WTC11 (cell line): Measurements from ENCODE around the gene CACNG7.

Experiments
- ATF2 ChIP-seq: sonication (generic); formaldehyde crosslinking; IDR thresholded peaks from 2 replicates; pipeline ENCODE4 v1.8.1; 2022; ENCODE audit warnings: low read depth, missing genetic modification reagents, borderline replicate concordance
- ATF6 ChIP-seq: sonication (generic); formaldehyde crosslinking; IDR thresholded peaks from 2 replicates; pipeline ENCODE4 v1.8.1; 2023; ENCODE audit warnings: mild to moderate bottlenecking, missing genetic modification reagents
- CDX4 ChIP-seq: fragments of 250-450 bp; sonication (Bioruptor Pico); IDR thresholded peaks from 2 replicates; pipeline ENCODE4 v1.9.0; 2021; ENCODE audit warnings: moderate library complexity, mild to moderate bottlenecking, inconsistent platforms, borderline replicate concordance
- CTCF ChIP-seq: fragments of 200-600 bp; IDR thresholded peaks from 2 replicates; pipeline ENCODE4 v1.8.0; 2022; ENCODE audit warnings: antibody characterized with exemption
- GABPB1 ChIP-seq: sonication (generic); formaldehyde crosslinking; IDR thresholded peaks from 2 replicates; pipeline ENCODE4 v1.8.1; 2023; ENCODE audit warnings: mild to moderate bottlenecking, missing genetic modification reagents
- HMGXB4 ChIP-seq: sonication (generic); formaldehyde crosslinking; IDR thresholded peaks from 2 replicates; pipeline ENCODE4 v1.8.1; 2023; ENCODE audit warnings: mild to moderate bottlenecking, moderate library complexity, missing genetic modification reagents
- MAX ChIP-seq: sonication (generic); formaldehyde crosslinking; IDR thresholded peaks from 2 replicates; pipeline ENCODE4 v1.8.0; 2022; ENCODE audit warnings: mild to moderate bottlenecking, missing genetic modification reagents
- NR1H2 ChIP-seq: sonication (generic); formaldehyde crosslinking; IDR thresholded peaks from 2 replicates; pipeline ENCODE4 v1.9.0; 2021; ENCODE audit warnings: mild to moderate bottlenecking, moderate library complexity, missing genetic modification reagents
- NR2C2 ChIP-seq: sonication (generic); formaldehyde crosslinking; IDR thresholded peaks from 2 replicates; pipeline ENCODE4 v1.8.0; 2022; ENCODE audit warnings: mild to moderate bottlenecking, missing genetic modification reagents
- NR3C1 ChIP-seq: sonication (generic); formaldehyde crosslinking; conservative IDR thresholded peaks from 2 replicates; pipeline ENCODE4 v1.8.1; 2023; ENCODE audit warnings: low read depth, mild to moderate bottlenecking, missing genetic modification reagents
- USF2 ChIP-seq: sonication (generic); formaldehyde crosslinking; IDR thresholded peaks from 2 replicates; pipeline ENCODE4 v1.8.1; 2023; ENCODE audit warnings: mild to moderate bottlenecking, missing genetic modification reagents, moderate library complexity
- ZNF121 ChIP-seq: sonication (generic); formaldehyde crosslinking; IDR thresholded peaks from 2 replicates; pipeline ENCODE4 v1.8.0; 2023; ENCODE audit warnings: missing genetic modification reagents
- ZNF232 ChIP-seq: sonication (generic); formaldehyde crosslinking; IDR thresholded peaks from 2 replicates; pipeline ENCODE4 v1.8.0; 2022; ENCODE audit warnings: mild to moderate bottlenecking, missing genetic modification reagents
- ZSCAN18 ChIP-seq: fragments of 250-450 bp; sonication (Bioruptor Pico); IDR thresholded peaks from 2 replicates; pipeline ENCODE4 v2.1.2; 2022; ENCODE audit warnings: mild to moderate bottlenecking, moderate library complexity

- no peak for TF ChIP-seq ATF2
- no peak for TF ChIP-seq ZSCAN18
- no peak for TF ChIP-seq NR3C1 (CRISPR knock-in tag)
- TF ChIP-seq NR2C2 (CRISPR knock-in tag): no peak
- TF ChIP-seq CTCF: no peak
- TF ChIP-seq NR1H2 (CRISPR knock-in tag): no peak
- TF ChIP-seq ZNF121: no peak
- no peak for TF ChIP-seq ATF6
- no peak for TF ChIP-seq USF2 (CRISPR knock-in tag)
- no peak for TF ChIP-seq CDX4
- TF ChIP-seq MAX: no peak
- TF ChIP-seq GABPB1 (CRISPR knock-in tag): no peak
- no peak for TF ChIP-seq ZNF232 (CRISPR knock-in tag)
- TF ChIP-seq HMGXB4 (CRISPR knock-in tag): no peak
Observed at GRCh38 chr19:53958823-53959757, 50.0 kb downstream of the CACNG7 start.
